ENCODE results near the gene HSPB7.

The HSPB7 gene

GRCh38 chr1:15966081-15966955, 51.5 kb downstream of the HSPB7 start:
- no peak for TF ChIP-seq CTCF (IDR thresholded peaks at IDR 0.05; ENCODE audit: insufficient read depth, low read length, poor library complexity, severe bottlenecking)
- Histone ChIP-seq H3K36me3 (ENCODE audit: control insufficient read depth, insufficient read depth, low read length) (peaks cover 10% of the 10 kb centered on the region), H3K27me3 (replicated peaks; ENCODE audit: control insufficient read depth, insufficient read depth, low read length) (no peaks in the 10 kb centered on the region), H3K4me3 (replicated peaks; ENCODE audit: low read depth, low read length) (peak overlapping the region; percentile 51)
- peak; percentile 78 for DNase-seq (ENCODE audit: extremely low read depth, insufficient read length)

GRCh38 chr1:15965228-15965767, 52.5 kb downstream of the HSPB7 start:
- peaks cover 10% of the 10 kb centered on the region for H3K36me3 ChIP-seq (ENCODE audit: control insufficient read depth, insufficient read depth, low read length)
- no peaks in the 10 kb centered on the region for H3K27me3 ChIP-seq (replicated peaks; ENCODE audit: control insufficient read depth, insufficient read depth, low read length)
- peak overlapping the region; percentile 51 for H3K4me3 ChIP-seq (replicated peaks; ENCODE audit: low read depth, low read length)
- TF ChIP-seq CTCF (IDR thresholded peaks at IDR 0.05; ENCODE audit: insufficient read depth, low read length, poor library complexity, severe bottlenecking) = no peak
- DNase-seq (ENCODE audit: extremely low read depth, insufficient read length) = no peak

All from GM06990 (cell line).